GM12864 (cell line): ENCODE results near the gene OLIG1.

Experiments
- DNase-seq: peaks from one replicate; pipeline ENCODE4 v3.0.0-alpha.2; 2011; ENCODE audit warnings: low read depth
- H3K4me3 ChIP-seq: 2 replicates; pipeline ENCODE4 v1.5.1; 2011; ENCODE audit warnings: mild to moderate bottlenecking, low read depth, low read length, control low read depth
- TF ChIP-seq, protein P1 (sequence below): IDR thresholded peaks from 2 replicates; pipeline ENCODE4 v1.5.1; 2011; ENCODE audit warnings: low read depth, mild to moderate bottlenecking, moderate library complexity, low read length, control low read depth, inconsistent platforms; ENCODE audit errors: missing control alignments

Gene OLIG1

DNA sequence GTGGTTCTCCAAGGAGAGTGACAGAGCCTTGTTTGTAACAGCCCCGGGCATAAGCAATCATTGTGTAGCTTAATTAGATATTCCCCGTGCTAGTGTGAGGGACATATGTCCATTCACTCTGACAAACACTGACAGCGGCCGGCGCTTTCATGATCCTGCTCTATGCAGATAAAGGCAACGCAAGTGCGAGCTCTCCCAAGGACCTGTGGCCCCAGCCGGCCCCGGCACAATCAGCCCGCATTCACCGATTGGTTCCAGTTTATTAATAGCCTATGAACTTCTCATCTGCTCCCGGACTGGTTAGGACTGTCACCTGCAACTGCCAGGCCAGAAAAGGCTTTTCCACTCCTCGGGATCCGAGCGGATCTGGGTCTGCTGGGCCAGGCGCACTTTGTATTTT lies 18.0 kb upstream of the OLIG1 start:
- TF ChIP-seq, protein P1, sequence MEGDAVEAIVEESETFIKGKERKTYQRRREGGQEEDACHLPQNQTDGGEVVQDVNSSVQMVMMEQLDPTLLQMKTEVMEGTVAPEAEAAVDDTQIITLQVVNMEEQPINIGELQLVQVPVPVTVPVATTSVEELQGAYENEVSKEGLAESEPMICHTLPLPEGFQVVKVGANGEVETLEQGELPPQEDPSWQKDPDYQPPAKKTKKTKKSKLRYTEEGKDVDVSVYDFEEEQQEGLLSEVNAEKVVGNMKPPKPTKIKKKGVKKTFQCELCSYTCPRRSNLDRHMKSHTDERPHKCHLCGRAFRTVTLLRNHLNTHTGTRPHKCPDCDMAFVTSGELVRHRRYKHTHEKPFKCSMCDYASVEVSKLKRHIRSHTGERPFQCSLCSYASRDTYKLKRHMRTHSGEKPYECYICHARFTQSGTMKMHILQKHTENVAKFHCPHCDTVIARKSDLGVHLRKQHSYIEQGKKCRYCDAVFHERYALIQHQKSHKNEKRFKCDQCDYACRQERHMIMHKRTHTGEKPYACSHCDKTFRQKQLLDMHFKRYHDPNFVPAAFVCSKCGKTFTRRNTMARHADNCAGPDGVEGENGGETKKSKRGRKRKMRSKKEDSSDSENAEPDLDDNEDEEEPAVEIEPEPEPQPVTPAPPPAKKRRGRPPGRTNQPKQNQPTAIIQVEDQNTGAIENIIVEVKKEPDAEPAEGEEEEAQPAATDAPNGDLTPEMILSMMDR, result no peak
- H3K4me3 ChIP-seq, result no peak overlapping the region
- DNase-seq, result no peak

DNA sequence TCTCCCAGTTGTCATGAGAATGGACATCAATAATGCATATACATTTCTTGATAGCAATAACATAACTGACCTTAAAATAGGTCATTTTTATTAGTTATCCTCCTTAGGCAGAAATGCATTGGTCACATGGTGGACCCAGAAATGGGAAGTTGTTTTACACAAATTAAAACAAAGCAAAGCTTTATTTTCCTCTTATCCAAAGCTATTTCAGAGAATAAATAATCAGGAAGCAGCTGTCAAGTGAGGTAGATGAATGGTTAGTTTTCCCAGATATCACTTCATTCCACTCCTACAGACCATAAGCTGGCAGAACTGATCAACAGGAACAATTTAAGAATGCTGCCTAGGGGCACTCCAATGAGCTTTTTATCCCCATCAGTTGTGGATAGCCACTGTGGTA lies 16.0 kb upstream of the OLIG1 start:
- DNase-seq, result no peak
- TF ChIP-seq, protein P1, result no peak
- no peak overlapping the region for H3K4me3 ChIP-seq

DNA sequence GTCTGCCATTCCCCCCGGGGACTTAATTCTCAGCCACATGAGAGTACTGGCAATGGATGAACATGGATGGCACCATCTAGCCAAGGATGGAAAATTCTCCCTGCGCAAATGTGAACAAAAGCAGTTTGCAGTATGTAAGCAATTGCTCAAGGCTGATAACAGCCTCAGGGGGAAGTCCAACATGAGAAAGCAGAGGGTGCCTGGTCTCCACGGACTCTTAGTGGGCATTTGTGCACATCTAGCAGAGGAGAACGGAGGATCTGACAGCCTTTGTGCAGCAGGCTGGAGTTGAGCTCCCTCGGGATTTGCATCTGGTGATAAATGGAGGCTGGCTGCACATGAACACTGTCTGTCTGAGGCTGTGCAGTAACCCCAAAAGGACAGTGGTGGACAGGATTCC lies 13.9 kb upstream of the OLIG1 start:
- H3K4me3 ChIP-seq, result no peak overlapping the region
- DNase-seq, result no peak
- TF ChIP-seq, protein P1, result no peak

DNA sequence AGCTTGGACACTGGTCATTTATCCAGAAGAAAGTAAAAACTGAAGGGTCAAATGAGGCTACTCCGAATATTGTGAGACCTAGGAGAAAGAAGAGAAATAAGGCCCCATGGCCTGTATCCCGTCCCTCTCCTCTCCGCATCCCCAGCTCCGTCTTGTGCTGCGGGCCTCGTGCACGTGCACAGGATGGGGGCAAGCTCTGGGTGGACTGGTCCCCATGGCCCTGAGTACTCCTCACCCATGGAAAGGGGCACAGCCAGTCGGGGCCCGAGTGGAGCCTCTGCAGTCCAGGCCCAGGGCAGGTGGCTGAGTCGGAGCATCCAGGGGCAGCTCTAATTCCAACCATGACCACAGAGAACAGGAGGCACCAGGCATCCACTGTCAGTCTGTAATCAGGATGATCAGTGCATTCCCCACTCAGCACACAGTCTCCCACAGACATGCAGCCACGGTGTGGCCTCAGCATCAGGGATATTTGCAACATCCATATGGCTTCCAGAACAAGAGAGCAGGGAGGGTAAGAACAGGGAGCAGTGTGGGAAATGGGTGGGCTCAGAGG lies 12.5 kb upstream of the OLIG1 start:
- DNase-seq, result no peak
- TF ChIP-seq, protein P1, result no peak
- no peak overlapping the region for H3K4me3 ChIP-seq

DNA sequence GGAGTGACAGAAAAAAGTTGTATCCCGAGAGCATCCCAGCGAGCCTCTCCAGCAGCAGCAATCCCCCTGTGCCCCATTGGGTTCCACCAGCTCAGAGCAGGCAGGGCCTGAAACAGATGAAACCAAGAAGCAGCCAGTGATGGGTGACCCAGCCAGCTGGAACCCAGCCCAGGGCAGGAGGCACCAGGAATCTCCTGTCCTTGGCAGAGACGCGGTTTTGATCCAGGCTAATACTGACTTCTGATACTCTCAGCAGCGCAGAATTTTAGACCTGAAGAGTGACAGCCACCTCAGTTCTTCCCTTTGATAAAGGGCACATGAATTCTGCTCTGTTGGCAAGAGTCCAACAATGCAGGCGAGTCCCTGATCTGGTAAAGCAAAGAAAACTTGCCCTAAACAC lies 11.4 kb upstream of the OLIG1 start:
- DNase-seq, result no peak
- no peak overlapping the region for H3K4me3 ChIP-seq
- TF ChIP-seq, protein P1, result no peak

DNA sequence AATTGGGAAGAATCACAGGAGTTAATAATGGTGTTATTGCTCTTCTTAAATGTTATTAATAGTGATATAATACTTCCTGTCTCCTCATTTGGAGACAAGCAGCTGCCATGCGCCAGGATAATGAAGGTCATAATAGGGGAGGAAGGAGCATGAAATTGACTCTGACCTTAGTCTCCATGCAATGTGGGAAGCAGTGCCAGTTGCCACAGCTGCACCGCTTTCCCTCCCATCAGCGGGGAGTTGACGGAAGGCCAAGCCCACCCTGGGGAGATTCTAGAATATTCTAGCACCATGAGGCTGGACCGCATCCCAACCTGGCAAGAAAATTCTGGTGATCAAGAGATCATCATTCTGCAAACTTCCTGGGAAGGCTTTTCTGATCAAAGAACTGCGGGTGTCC lies 11.0 kb upstream of the OLIG1 start:
- H3K4me3 ChIP-seq, result no peak overlapping the region
- TF ChIP-seq, protein P1, result no peak
- DNase-seq, result no peak

DNA sequence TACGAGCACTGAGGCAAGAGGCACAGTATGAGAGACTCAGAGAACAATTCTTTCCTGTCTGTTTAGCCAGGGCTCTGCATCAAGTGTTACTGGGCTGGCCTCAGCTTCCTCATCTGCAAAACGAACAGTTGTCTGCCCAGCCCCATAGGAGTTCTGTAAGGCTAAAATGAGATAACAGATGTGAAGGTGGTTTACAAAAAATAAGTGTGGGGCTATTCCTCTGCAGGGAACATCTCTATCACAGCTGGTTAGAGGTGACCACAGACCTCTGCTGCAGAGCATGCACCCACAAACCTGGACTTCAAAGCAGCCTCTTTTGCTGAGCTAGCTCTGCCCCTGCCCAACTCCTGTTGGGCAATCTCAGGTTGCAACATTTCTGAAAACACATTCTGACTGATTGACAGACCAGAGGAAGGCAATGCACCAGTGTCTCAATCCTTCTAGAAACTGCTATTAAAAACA lies 10.5 kb upstream of the OLIG1 start:
- DNase-seq, result no peak
- TF ChIP-seq, protein P1, result no peak
- H3K4me3 ChIP-seq, result no peak overlapping the region
